VCaP (cell line): ENCODE results near the gene MKRN2OS.

Experiments used
- H3K27ac ChIP-seq: fragments of 450-650 bp; 2 replicates; pipeline ENCODE4 v1.5.1; 2017
- CTCF ChIP-seq: fragments of 450-650 bp; conservative IDR thresholded peaks from 2 replicates; pipeline ENCODE4 v1.5.1; 2017; ENCODE audit warnings: mild to moderate bottlenecking, moderate library complexity

MKRN2OS gene

GRCh38 chr3:12577379-12577778 is 32.1 kb upstream of the MKRN2OS start:
- no peak overlapping the region for H3K27ac ChIP-seq
- no peak for TF ChIP-seq CTCF

- H3K27ac ChIP-seq: peak overlapping the region; percentile 52
- TF ChIP-seq CTCF: no peak
Measured at GRCh38 chr3:12574661-12575060, 29.4 kb upstream of the MKRN2OS start.

GRCh38 chr3:12574131-12574530 is 28.8 kb upstream of the MKRN2OS start:
- no peak for TF ChIP-seq CTCF
- peak overlapping the region; percentile 52 for H3K27ac ChIP-seq

GRCh38 chr3:12571986-12572385 is 26.7 kb upstream of the MKRN2OS start:
- H3K27ac ChIP-seq: no peak overlapping the region
- no peak for TF ChIP-seq CTCF

GRCh38 chr3:12569836-12570235 is 24.5 kb upstream of the MKRN2OS start:
- H3K27ac ChIP-seq: no peak overlapping the region
- TF ChIP-seq CTCF: no peak

- no peak for TF ChIP-seq CTCF
- H3K27ac ChIP-seq: no peak overlapping the region
Measured at GRCh38 chr3:12568747-12569146, 23.4 kb upstream of the MKRN2OS start.

GRCh38 chr3:12566976-12567375 is 21.7 kb upstream of the MKRN2OS start:
- H3K27ac ChIP-seq: no peak overlapping the region
- no peak for TF ChIP-seq CTCF

GRCh38 chr3:12562451-12562850 is 17.2 kb upstream of the MKRN2OS start:
- no peak for TF ChIP-seq CTCF
- no peak overlapping the region for H3K27ac ChIP-seq
